Astrocyte (in vitro differentiated cells and primary cell): Measurements from ENCODE around the gene HES5. TPM values are rescaled to one million over a fixed set of nuclear protein-coding genes. Genes with fewer than 3 reads are reported as not detected.

Source experiments
- DNase-seq: peaks from one replicate; pipeline ENCODE4 v3.0.0-alpha.2; 2010; ENCODE audit warnings: low read depth
- FAIRE-seq: peaks from 2 replicates; lab custom pipeline; 2011; peaks lifted over from hg19 to GRCh38; lab: Jason Lieb, UNC
- H2AFZ ChIP-seq: 2 replicates; pipeline ENCODE4 v1.6.0; 2012; ENCODE audit warnings: low read depth, low read length, inconsistent platforms
- H3K27ac ChIP-seq: 2 replicates; pipeline ENCODE4 v1.5.1; 2011; ENCODE audit warnings: low read depth, low read length, inconsistent platforms
- H3K27me3 ChIP-seq: 2 replicates; pipeline ENCODE4 v1.6.0; 2011; ENCODE audit warnings: low read length, inconsistent platforms; ENCODE audit not compliant: insufficient read depth
- H3K36me3 ChIP-seq: 2 replicates; pipeline ENCODE4 v1.5.1; 2011; ENCODE audit warnings: low read length, inconsistent platforms; ENCODE audit not compliant: insufficient read depth
- H3K4me1 ChIP-seq: 2 replicates; pipeline ENCODE4 v1.5.1; 2011; ENCODE audit warnings: low read length, inconsistent platforms; ENCODE audit not compliant: insufficient read depth
- H3K4me2 ChIP-seq: 2 replicates; pipeline ENCODE4 v1.6.0; 2012; ENCODE audit warnings: low read length, inconsistent platforms
- H3K4me3 ChIP-seq: 2 replicates; pipeline ENCODE4 v1.5.1; 2011; ENCODE audit warnings: low read depth, mild to moderate bottlenecking, low read length, inconsistent platforms; ENCODE audit not compliant: insufficient read depth
- H3K79me2 ChIP-seq: 2 replicates; pipeline ENCODE4 v1.6.0; 2012; ENCODE audit warnings: mild to moderate bottlenecking, low read length, inconsistent platforms; ENCODE audit not compliant: insufficient read depth
- H3K9ac ChIP-seq: 2 replicates; pipeline ENCODE4 v1.6.0; 2012; ENCODE audit warnings: mild to moderate bottlenecking, low read length, inconsistent platforms
- H3K9me3 ChIP-seq: 2 replicates; pipeline ENCODE4 v1.5.1; 2012; ENCODE audit warnings: low read depth, mild to moderate bottlenecking, low read length, inconsistent platforms; ENCODE audit not compliant: insufficient read depth
- H4K20me1 ChIP-seq: 2 replicates; pipeline ENCODE4 v1.6.0; 2012; ENCODE audit warnings: low read length, inconsistent platforms; ENCODE audit not compliant: insufficient read depth
- H3K27ac Mint-ChIP-seq: one replicate; pipeline ENCODE4 v1.8.0; 2021; ENCODE audit warnings: mild to moderate bottlenecking, mixed read lengths; ENCODE audit not compliant: unreplicated experiment
- H3K27me3 Mint-ChIP-seq: one replicate; pipeline ENCODE4 v1.8.0; 2021; ENCODE audit warnings: low read depth, mixed read lengths; ENCODE audit not compliant: unreplicated experiment
- H3K36me3 Mint-ChIP-seq: one replicate; pipeline ENCODE4 v1.8.0; 2021; ENCODE audit warnings: low read depth, mixed read lengths; ENCODE audit not compliant: unreplicated experiment
- H3K4me1 Mint-ChIP-seq: one replicate; pipeline ENCODE4 v1.8.0; 2021; ENCODE audit warnings: low read depth, mixed read lengths; ENCODE audit not compliant: unreplicated experiment
- H3K4me3 Mint-ChIP-seq: one replicate; pipeline ENCODE4 v1.8.0; 2021; ENCODE audit warnings: mild to moderate bottlenecking, moderate library complexity, mixed read lengths; ENCODE audit not compliant: unreplicated experiment
- H3K9me3 Mint-ChIP-seq: one replicate; pipeline ENCODE4 v1.8.0; 2021; ENCODE audit warnings: mild to moderate bottlenecking, mixed read lengths; ENCODE audit not compliant: unreplicated experiment
- CTCF ChIP-seq: IDR thresholded peaks from 2 replicates; pipeline ENCODE4 v1.5.1; 2011; ENCODE audit warnings: low read depth, mild to moderate bottlenecking, inconsistent platforms, low read length, moderate library complexity; ENCODE audit not compliant: insufficient read depth
- EZH2 ChIP-seq: IDR thresholded peaks from 2 replicates; pipeline ENCODE4 v1.6.1; 2012; ENCODE audit warnings: mild to moderate bottlenecking, low read length, inconsistent platforms; ENCODE audit not compliant: insufficient read depth
- total RNA-seq: library from RNA; stranded (reverse); gene quantifications from 2 replicates; pipeline ENCODE4 v1.2.1, GENCODE V29; 2021

Gene HES5
- total RNA-seq, 1 donor from 2014 or later: not detected

- DNase-seq (no peak), FAIRE-seq (no peak)
- Histone ChIP-seq H3K9ac (no peak overlapping the region), H3K4me3 (no peak overlapping the region), H2AFZ (no peak overlapping the region), H3K27ac (no peak overlapping the region), H3K79me2 (peaks cover 42% of the 10 kb centered on the region), H4K20me1 (peaks cover 59% of the 10 kb centered on the region), H3K36me3 (peaks cover 3% of the 10 kb centered on the region), H3K9me3 (no peaks in the 10 kb centered on the region), H3K4me2 (no peak overlapping the region), H3K4me1 (peaks cover 17% of the 10 kb centered on the region), H3K27me3 (no peaks in the 10 kb centered on the region)
- H3K4me3 Mint-ChIP-seq: no peak overlapping the region
- no peak overlapping the region for H3K27ac Mint-ChIP-seq
- peaks cover 9% of the 10 kb centered on the region for H3K4me1 Mint-ChIP-seq
- H3K9me3 Mint-ChIP-seq: no peaks in the 10 kb centered on the region
- H3K27me3 Mint-ChIP-seq: no peaks in the 10 kb centered on the region
- H3K36me3 Mint-ChIP-seq: peaks cover 5% of the 10 kb centered on the region
- TF ChIP-seq CTCF (no peak), EZH2 (no peak)
Measured at GRCh38 chr1:2519729-2520128, 10.3 kb downstream of the HES5 start.

- Histone ChIP-seq H4K20me1 (peaks cover 53% of the 10 kb centered on the region), H3K9ac (no peak overlapping the region), H3K9me3 (no peaks in the 10 kb centered on the region), H3K27ac (no peak overlapping the region), H3K79me2 (peaks cover 37% of the 10 kb centered on the region), H3K4me2 (no peak overlapping the region), H3K27me3 (no peaks in the 10 kb centered on the region), H2AFZ (no peak overlapping the region), H3K4me3 (no peak overlapping the region), H3K4me1 (peaks cover 13% of the 10 kb centered on the region), H3K36me3 (peaks cover 3% of the 10 kb centered on the region)
- TF ChIP-seq CTCF (no peak), EZH2 (no peak)
- no peak for DNase-seq
- Mint-ChIP-seq H3K36me3 (peaks cover 5% of the 10 kb centered on the region), H3K27ac (no peak overlapping the region), H3K4me3 (no peak overlapping the region), H3K27me3 (no peaks in the 10 kb centered on the region), H3K9me3 (no peaks in the 10 kb centered on the region), H3K4me1 (peaks cover 8% of the 10 kb centered on the region)
- no peak for FAIRE-seq
Measured at GRCh38 chr1:2519029-2519685, 10.9 kb downstream of the HES5 start.

- TF ChIP-seq EZH2: no peak
- no peak for TF ChIP-seq CTCF
- Histone ChIP-seq H3K9me3 (no peaks in the 10 kb centered on the region), H3K79me2 (peaks cover 30% of the 10 kb centered on the region), H3K4me2 (no peak overlapping the region), H3K27me3 (no peaks in the 10 kb centered on the region), H3K27ac (no peak overlapping the region), H3K9ac (no peak overlapping the region), H3K36me3 (peaks cover 4% of the 10 kb centered on the region), H3K4me3 (no peak overlapping the region), H4K20me1 (peaks cover 47% of the 10 kb centered on the region), H2AFZ (no peak overlapping the region), H3K4me1 (peaks cover 7% of the 10 kb centered on the region)
- no peak for DNase-seq
- Mint-ChIP-seq H3K27ac (no peak overlapping the region), H3K9me3 (no peaks in the 10 kb centered on the region), H3K4me3 (no peak overlapping the region), H3K36me3 (peaks cover 5% of the 10 kb centered on the region), H3K27me3 (no peaks in the 10 kb centered on the region), H3K4me1 (peaks cover 4% of the 10 kb centered on the region)
- no peak for FAIRE-seq
Measured at GRCh38 chr1:2518528-2518927, 11.5 kb downstream of the HES5 start.
